GM19023 (cell line): ENCODE data around the gene TPSG1.
"Not testable (repeated sequence)": the region's sequence is repeated elsewhere in the genome, so short reads cannot be mapped to it uniquely, and the experiment has no call there.

Experiments used
- ATAC-seq: cut with Tn5 transposase; IDR thresholded peaks from one replicate; pipeline ENCODE4 v1.9.1; 2021; ENCODE audit warnings: mild to moderate bottlenecking, moderate library complexity; ENCODE audit not compliant: unreplicated experiment

The TPSG1 gene

DNA sequence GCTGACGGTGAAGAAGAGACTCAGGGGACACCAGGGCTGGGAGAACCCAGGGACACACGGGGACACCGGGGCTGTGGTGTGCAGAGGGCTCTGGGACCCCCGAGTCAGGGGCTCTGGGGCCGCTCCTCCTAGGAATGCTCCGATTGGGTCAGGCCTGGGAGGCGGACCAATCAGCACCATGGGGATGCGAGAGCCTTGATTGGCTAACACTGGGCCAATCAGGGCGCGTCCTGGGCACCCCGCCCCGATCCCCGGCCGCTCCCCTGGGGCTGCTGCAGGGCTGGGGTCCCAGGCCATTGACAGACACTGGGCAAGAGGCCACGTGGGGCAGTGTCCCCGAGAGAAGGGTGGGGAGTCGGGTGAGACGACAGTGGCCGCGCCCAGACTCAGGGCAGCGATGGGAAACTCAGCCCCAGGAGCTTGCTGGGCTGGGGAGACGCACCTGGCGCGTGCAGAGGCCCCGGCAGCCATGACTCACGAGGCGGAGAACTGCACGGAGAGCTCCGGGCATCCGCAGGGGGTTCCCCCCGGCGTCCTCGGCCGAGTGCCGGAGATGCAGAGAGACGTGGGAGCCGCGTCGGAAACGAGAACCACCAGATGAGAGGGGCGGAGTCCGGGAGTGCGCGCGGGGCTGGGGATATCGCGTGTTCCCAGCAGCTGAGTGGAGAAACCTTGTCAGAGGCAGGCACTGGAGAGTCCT, 7.1 kb upstream of the TPSG1 start:
- ATAC-seq = not testable (repeated sequence)

DNA sequence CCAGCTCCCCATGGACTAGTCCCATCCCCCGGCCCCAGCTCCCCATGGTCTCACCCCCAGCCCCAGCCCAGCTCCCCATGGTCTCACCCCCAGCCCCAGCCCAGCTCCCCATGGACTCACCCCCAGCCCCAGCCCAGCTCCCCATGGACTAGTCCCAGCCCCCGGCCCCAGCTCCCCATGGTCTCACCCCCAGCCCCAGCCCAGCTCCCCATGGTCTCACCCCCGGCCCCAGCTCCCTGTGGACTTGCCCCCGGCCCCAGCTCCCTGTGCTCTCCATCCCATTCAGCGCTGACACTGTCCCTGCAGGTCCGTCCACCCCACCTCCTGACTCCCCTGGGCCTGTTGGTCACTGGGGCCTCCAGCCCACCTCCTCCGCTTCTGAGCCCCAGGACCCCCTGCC, 6.2 kb upstream of the TPSG1 start:
- not testable (repeated sequence) for ATAC-seq

GRCh38 chr16:1230471-1231212, 5.6 kb upstream of the TPSG1 start:
- ATAC-seq = not testable (repeated sequence)

DNA sequence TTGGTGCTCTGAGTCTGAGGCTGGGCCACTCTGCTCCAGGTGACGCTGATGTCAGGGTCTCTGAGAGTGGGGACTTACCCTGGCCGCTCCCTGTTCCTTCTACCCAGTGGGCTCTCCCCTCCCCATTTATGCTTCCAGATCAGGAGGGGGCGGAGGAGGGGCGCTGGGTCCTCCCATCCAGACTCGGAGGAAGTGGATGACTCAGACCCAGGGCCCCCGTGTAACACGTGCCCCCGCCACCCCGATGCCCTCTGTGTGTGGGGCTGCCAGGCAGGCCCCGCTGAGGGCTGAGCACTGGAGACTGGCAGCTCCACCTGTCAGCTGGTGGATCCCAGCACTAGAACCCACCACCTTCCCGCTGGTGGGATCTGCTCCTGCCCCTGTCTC, 5.0 kb upstream of the TPSG1 start, which contains the start of gene TPSB2:
Gene TPSB2, minus strand, starts transcription at position 101 of the 387 bp plus-strand sequence. CDS start 233 bp downstream, outside the sequence.
- ATAC-seq = not testable (repeated sequence)

DNA sequence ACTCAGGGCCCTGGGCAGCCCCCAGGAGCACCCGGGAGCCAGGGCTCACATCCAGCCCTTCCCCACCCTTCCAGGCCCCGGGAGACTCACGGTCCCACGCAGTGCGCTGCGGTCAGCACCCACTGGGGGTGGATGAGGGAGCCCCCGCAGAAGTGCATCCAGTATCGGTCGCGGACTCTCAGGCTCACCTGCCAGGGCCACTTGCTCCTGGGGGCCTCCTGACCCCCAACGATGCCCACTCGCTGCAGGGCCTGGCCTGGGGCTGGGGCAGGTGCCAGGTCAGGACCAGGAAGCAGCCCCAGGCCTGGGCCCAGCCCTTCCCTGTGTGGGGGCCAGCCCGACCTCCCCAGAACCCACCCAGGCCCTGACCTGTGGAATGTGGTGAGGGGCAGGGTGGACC, 4.4 kb upstream of the TPSG1 start:
- not testable (repeated sequence) for ATAC-seq

DNA sequence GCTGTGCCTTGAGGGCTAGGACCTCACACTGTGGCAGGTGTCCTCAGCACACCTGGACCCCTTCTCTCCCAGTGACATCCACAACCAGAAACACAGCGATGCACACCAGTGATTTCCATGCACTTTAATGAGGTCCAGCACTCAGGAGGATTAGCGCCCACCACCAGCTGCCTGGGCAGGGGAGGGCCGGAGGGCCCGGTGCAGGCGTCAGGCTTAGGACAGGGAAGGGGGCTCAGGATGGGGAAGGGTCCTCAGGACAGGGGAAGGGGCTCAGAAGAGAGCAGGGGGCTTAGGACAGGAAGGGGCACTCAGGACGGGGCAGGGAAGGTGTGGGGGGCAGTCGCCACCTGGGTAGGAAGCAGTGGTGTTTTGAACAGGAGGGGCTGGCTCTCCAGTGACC, 3.2 kb upstream of the TPSG1 start:
- not testable (repeated sequence) for ATAC-seq

DNA sequence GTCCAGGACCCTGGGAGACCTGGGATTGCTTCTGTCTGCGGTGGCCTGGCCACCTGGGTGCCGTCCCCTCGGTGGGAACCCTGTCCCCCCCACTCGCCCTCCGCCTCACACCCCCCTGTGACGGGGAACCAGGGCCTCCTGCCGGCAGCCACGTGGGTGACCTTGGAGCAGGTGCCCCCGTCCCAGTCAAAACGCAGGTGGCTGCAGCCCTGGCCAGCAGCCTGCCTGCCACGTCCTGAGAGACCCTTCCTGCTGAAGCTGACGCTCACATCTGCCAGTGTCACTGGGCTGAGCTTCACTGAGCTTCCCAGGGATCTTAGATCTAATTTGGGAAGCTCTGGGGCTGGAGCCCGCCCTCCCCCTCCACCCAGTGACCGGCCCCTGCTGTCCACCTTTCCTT, 1.6 kb upstream of the TPSG1 start:
- ATAC-seq = not testable (repeated sequence)

GRCh38 chr16:1225728-1226311, 752 bp upstream of the TPSG1 start:
- ATAC-seq = not testable (repeated sequence)

- ATAC-seq = no peak
These were observed 510 bp downstream of the TPSG1 start for GRCh38 chr16:1224558-1224957.

DNA sequence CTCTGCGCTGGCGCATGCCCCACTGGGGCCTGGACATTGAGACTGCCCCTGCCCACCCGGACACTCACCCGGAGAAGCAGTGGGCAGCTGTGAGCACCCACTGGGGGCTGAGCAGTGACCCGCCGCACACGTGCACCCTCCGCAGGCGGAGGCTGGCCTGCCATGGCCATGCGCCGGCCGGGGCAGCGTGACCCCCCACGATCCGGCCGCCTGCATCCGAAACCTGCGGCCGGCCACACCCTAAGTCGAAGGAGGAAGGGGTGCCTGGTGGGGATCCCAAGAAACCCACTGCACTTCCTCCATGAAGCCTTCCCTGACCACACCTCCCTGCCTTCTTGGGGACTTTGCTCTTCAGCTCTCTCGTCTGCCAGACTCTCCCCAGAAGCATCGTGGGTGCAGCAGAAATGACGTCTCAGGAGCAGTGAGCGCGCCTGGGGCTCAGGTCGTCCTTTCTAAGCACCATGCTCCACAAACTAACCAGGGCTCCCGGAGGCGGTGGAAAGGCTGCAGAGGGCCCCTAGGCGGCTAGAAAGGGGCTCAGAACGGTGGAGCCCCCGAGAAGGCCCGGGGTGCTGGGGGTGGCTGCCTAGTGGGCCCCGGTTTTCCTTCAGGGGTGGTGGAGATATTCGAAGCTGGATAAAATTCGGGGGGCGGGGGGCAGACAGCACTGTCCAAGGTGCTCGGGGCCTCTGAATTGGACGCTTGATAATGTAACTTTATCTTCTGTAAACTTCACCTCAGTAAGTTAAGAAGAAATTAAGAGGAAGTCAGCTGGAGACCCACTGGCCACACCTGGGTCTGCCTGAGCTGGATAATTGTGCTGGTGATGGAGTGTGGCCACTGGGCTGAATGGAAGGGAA, 1.5 kb downstream of the TPSG1 start:
- ATAC-seq = no peak

- ATAC-seq = no peak
These were observed 2.3 kb downstream of the TPSG1 start for GRCh38 chr16:1222553-1223354.

GRCh38 chr16:1221628-1222552, 3.2 kb downstream of the TPSG1 start:
- ATAC-seq = no peak

DNA sequence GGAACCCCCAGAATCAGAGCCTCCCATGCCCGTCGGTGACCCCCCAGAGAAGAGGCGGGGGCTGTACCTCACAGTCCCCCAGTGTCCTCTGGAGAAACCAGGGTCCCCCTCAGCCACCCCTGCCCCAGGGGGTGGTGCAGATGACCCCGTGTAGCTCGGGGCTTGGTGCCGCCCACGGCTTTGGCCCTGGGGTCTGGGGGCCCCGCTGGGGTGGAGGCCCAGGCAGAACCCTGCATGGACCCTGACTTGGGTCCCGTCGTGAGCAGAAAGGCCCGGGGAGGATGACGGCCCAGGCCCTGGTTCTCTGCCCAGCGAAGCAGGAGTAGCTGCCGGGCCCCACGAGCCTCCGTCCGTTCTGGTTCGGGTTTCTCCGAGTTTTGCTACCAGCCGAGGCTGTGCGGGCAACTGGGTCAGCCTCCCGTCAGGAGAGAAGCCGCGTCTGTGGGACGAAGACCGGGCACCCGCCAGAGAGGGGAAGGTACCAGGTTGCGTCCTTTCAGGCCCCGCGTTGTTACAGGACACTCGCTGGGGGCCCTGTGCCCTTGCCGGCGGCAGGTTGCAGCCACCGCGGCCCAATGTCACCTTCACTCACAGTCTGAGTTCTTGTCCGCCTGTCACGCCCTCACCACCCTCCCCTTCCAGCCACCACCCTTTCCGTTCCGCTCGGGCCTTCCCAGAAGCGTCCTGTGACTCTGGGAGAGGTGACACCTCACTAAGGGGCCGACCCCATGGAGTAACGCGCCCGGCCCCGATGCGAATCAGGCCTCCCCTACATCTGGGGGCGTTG, 4.0 kb downstream of the TPSG1 start:
- ATAC-seq = no peak

DNA sequence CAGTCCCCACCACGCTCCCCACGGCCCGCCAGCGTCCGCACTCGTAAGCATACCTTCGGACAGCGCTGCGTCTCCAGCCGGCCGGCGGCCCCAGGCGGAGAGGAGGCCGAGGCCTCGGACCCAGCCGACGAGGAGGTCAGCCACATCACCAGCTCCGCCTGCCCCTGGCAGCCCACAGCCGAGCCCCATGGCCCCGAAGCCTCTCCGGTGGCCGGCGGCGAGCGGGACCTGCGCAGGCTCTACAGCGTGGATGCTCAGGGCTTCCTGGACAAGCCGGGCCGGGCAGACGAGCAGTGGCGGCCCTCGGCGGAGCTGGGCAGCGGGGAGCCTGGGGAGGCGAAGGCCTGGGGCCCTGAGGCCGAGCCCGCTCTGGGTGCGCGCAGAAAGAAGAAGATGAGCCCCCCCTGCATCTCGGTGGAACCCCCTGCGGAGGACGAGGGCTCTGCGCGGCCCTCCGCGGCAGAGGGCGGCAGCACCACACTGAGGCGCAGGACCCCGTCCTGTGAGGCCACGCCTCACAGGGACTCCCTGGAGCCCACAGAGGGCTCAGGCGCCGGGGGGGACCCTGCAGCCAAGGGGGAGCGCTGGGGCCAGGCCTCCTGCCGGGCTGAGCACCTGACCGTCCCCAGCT, 4.9 kb downstream of the TPSG1 start:
- ATAC-seq = no peak

DNA sequence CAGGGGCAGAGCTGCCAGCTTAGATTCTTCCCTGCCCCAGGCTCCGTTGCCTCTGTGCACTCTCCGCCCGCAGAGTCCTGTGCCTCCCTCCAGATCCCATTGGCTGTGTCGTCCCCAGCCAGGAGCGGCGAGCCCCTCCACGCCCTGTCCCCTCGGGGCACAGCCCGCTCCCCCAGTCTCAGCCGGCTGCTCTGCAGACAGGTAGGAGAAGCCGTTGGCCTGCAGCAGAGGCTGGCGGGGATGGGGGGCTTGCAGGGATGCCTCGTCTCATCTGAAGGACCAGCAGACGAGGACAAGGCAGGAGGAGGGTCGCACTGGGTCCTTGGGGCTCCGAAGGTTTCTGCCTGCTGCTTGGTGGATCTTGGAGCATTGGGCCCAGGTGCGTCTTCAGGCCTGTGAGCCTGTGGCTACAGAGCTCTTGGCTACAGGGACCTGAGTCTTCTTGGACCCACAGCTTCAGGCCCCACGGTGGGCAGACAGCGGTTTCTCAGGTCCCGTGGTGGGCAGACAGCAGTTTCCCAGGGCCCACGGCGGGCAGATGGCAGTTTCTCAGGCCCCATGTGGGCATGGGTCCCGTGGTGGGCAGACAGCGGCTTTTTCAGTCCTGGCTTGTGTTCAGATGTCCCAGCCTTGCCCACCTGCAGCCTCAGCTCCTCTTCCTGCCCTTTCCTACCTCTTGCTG, 6.0 kb downstream of the TPSG1 start:
- ATAC-seq = no peak

- ATAC-seq = no peak
These were observed 6.8 kb downstream of the TPSG1 start for GRCh38 chr16:1218061-1218929.
